Natural killer cell treated with Interleukin-12 subunit alpha and Interleukin-12 subunit beta and Interleukin-15 and Interleukin-18, amount 100 ng/mL, for 72 hours (primary cell): ENCODE data around the gene SORCS2. TPM values are rescaled to one million over a fixed set of nuclear protein-coding genes. Genes with fewer than 3 reads are reported as not detected.

ENCODE experiments used
- ATAC-seq, 2 donors: fragments of 150-1000 bp; cut with Tn5 transposase in 1 of 2; sonication (Bioruptor Pico), chemical (Tn5 transposase) in 1 of 2; 2 replicates each; pipeline ENCODE4 v1.10.0; 2021
- DNase-seq: peaks from one replicate; pipeline ENCODE4 v3.0.0; 2022; ENCODE audit warnings: low spot score
- H3K27ac Mint-ChIP-seq, 2 donors: 1 replicate in 1 of 2; 2 replicates in 1 of 2; pipeline ENCODE4 v1.8.0; 2022; ENCODE audit warnings: mixed read lengths in 2 of 2, mild to moderate bottlenecking in 1 of 2, moderate library complexity in 1 of 2
- H3K27me3 Mint-ChIP-seq, 2 donors: 1 replicate in 1 of 2; 2 replicates in 1 of 2; pipeline ENCODE4 v1.8.0; 2022; ENCODE audit warnings: mixed read lengths in 2 of 2
- H3K36me3 Mint-ChIP-seq: one replicate; pipeline ENCODE4 v1.8.0; 2022; ENCODE audit warnings: mixed read lengths
- H3K4me1 Mint-ChIP-seq, 2 donors: 1 replicate in 1 of 2; 2 replicates in 1 of 2; pipeline ENCODE4 v1.8.0; 2022; ENCODE audit warnings: low read depth in 2 of 2, mixed read lengths in 2 of 2, mild to moderate bottlenecking in 1 of 2
- H3K4me3 Mint-ChIP-seq: one replicate; pipeline ENCODE4 v1.8.0; 2022; ENCODE audit warnings: mixed read lengths
- H3K9me3 Mint-ChIP-seq: 2 replicates; pipeline ENCODE4 v1.8.0; 2022; ENCODE audit warnings: mixed read lengths
- total RNA-seq, 2 donors: library from RNA; stranded (reverse); gene quantifications; one replicate each; pipeline ENCODE4 v1.2.3, GENCODE V29; 2022

The SORCS2 gene
- total RNA-seq, 2 donors from 2014 or later = 0.17 to 0.21 TPM

DNA sequence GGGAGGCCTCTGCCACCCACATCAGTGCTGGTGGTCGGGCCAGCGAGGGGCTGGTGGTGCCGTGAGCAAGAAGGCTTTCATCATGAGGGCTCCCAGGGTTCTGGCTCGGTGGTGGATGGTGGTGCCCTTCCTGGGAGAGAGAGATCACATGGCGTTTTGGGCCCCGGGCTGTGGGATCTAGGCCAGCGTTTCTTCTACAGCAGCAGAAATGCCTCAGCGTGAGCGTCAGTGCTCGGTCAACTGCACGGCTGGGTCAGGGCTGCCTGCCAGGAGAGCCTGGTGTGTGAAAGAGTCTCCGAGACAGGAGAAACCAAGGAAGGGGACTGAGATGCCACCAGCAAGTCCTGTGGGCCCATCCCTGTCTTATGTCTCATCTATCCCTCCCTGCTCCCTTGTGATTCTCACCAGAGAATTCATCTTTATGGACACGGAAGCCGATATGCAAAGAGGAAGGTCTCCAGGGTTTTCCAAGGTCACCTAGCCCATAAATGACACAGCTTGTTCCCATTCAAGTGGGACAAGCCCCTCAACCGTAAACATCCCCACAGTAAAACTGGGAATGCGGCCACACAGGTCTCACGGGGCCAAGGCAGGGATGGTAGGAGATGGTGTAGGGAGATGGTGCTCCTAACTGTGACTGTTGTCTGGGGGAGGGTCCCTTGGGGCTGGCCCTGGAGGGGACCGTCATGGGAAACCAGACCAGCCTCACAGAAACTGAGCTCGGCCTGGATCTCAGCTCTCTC is 99.2 kb downstream of the SORCS2 start:
- Mint-ChIP-seq H3K4me1 (no peaks in the 10 kb centered on the region), H3K27me3 (peaks cover under 1 to 2% of the 10 kb centered on the region in 2 donors), H3K9me3 (no peaks in the 10 kb centered on the region), H3K36me3 (no peaks in the 10 kb centered on the region), H3K27ac (no peak overlapping the region), H3K4me3 (no peak overlapping the region)
- DNase-seq (no peak), ATAC-seq (no peak)

- Mint-ChIP-seq H3K27ac (no peak overlapping the region), H3K9me3 (no peaks in the 10 kb centered on the region), H3K36me3 (no peaks in the 10 kb centered on the region), H3K27me3 (peaks cover 0 to 5% of the 10 kb centered on the region in 2 donors), H3K4me3 (no peak overlapping the region), H3K4me1 (no peaks in the 10 kb centered on the region)
- DNase-seq = no peak
- ATAC-seq = no peak
These were observed 101.4 kb downstream of the SORCS2 start for GRCh38 chr4:7293703-7294102.

DNA sequence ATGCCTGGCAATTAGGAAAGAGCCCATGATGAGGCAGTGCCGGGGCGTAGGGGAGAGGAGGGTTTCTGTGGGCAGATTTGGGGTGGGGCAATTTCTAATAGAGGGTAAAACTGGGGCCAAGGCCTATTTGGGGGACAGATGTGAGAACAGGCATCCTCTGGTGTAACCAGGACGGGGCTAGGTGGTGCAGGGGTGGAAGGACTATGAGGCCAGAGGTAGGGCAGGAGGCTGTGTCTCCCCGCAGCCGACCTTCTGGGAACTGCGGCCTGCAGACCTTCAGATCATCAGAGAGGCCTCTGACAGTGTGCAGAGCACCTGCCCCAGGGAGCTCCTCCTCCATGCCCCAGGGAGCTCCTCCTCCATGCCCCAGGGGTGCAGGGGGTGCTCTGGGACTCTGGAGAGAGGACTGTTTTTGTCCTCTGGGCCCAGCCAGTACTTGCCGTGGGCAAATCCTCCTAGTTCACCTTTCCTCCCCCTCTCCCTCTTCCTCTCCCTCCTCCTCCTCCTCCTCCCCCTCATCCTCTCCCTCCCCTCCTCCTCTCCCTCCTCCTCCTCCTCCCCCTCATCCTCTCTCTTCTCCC is 101.9 kb downstream of the SORCS2 start:
- DNase-seq (no peak), ATAC-seq (no peak)
- Mint-ChIP-seq H3K9me3 (no peaks in the 10 kb centered on the region), H3K4me1 (no peaks in the 10 kb centered on the region), H3K36me3 (no peaks in the 10 kb centered on the region), H3K4me3 (no peak overlapping the region), H3K27me3 (peaks cover 0 to 4% of the 10 kb centered on the region in 2 donors), H3K27ac (no peak overlapping the region)

GRCh38 chr4:7295197-7295910 is 103.0 kb downstream of the SORCS2 start:
- H3K9me3 Mint-ChIP-seq = no peaks in the 10 kb centered on the region
- ATAC-seq (no peak), DNase-seq (no peak)
- H3K27ac Mint-ChIP-seq = no peak overlapping the region
- H3K27me3 Mint-ChIP-seq = peaks cover 0 to 11% of the 10 kb centered on the region in 2 donors
- H3K4me3 Mint-ChIP-seq = no peak overlapping the region
- no peaks in the 10 kb centered on the region for H3K36me3 Mint-ChIP-seq
- no peaks in the 10 kb centered on the region for H3K4me1 Mint-ChIP-seq

DNA sequence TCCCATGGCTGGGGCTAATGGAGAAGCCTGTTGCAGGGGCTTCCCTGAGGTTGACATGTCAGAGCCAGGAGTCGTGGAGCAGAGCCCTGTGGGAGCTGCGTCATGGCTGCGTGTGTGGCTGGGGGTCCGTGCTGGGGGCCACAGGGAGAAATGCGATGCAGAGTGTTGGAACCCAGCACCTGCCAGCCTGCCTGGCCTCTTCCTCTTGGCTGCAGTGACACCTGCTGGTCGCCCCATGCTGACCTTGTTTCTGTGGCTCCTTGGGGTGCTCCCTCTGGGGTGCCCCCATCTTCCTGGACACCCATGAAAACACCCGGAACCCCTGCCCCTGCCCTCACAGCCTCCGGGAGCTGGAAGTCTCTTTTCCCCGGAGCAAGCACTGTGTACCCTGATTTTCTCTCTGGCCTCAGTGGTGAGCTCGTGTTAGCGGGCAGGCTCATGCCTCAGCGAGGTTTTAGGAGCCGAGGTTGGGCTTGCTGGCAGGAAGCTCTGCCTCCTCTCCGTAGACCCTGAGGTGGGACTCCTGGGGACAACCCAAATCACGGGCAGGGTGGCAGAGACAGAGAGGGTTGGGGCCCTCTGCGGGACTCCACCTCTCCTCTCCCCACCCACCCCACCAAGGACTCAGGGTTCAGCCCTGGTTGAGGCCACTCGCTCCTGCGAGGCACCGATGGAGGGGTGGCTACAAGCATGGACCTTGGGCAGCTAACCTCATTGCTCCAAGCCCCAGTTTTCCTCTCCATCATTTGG is 103.7 kb downstream of the SORCS2 start:
- no peak overlapping the region for H3K4me3 Mint-ChIP-seq
- no peaks in the 10 kb centered on the region for H3K9me3 Mint-ChIP-seq
- no peak for DNase-seq
- H3K27ac Mint-ChIP-seq = no peak overlapping the region
- no peak for ATAC-seq
- peaks cover 0 to 11% of the 10 kb centered on the region in 2 donors for H3K27me3 Mint-ChIP-seq
- H3K4me1 Mint-ChIP-seq = no peaks in the 10 kb centered on the region
- no peaks in the 10 kb centered on the region for H3K36me3 Mint-ChIP-seq

DNA sequence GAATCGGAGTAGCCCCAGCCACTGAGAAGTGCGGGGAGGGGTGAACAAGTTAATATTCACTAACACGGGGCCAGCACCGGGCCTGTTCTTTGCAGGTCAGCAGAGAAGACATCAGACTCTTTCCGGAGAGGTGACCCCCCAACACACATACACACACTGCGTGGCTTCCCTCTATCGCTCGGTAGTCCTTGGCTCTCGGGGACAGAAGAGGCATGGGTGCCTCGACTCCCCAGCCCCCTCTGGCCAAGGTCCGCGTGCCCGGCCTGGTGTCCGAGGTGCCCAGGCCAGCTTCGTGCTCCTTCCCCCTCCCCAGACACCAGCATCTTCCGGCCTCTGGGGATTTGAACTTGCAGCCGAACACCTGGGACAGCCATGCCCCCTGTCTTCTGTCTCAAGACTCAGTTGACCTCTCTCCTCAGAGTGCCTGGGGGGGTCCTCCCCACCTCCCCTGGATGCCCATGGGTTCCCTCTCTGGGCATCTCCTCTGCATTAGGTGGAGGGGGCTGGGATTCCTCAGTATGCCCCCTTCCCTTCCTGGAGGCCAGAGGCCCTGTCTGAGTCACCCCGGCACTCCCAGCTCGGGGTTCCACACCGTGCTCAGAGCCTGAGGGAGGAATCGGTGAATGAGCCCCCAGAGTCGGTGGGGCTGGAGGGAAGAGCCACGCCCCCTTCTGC is 104.5 kb downstream of the SORCS2 start:
- H3K4me3 Mint-ChIP-seq = no peak overlapping the region

GRCh38 chr4:7297374-7297773 is 105.0 kb downstream of the SORCS2 start:
- Mint-ChIP-seq H3K4me1 (no peaks in the 10 kb centered on the region), H3K27ac (no peak overlapping the region), H3K36me3 (no peaks in the 10 kb centered on the region), H3K27me3 (peaks cover 0 to 18% of the 10 kb centered on the region in 2 donors), H3K4me3 (no peak overlapping the region), H3K9me3 (no peaks in the 10 kb centered on the region)
- ATAC-seq = no peak
- no peak for DNase-seq

More for the DNA sequence above, 104.5 kb downstream of the SORCS2 start:
- Mint-ChIP-seq H3K4me1 (no peaks in the 10 kb centered on the region), H3K36me3 (no peaks in the 10 kb centered on the region), H3K27me3 (peaks cover 0 to 13% of the 10 kb centered on the region in 2 donors), H3K27ac (no peak overlapping the region), H3K9me3 (no peaks in the 10 kb centered on the region)
- no peak for ATAC-seq
- no peak for DNase-seq

- H3K36me3 Mint-ChIP-seq = no peaks in the 10 kb centered on the region
- ATAC-seq = no peak
- H3K4me1 Mint-ChIP-seq = no peaks in the 10 kb centered on the region
These were observed 105.5 kb downstream of the SORCS2 start for GRCh38 chr4:7297881-7298280.

GRCh38 chr4:7298619-7299009 is 106.3 kb downstream of the SORCS2 start:
- H3K27me3 Mint-ChIP-seq = peaks cover 0 to 24% of the 10 kb centered on the region in 2 donors
- DNase-seq = no peak
- no peak overlapping the region for H3K27ac Mint-ChIP-seq
- no peak overlapping the region for H3K4me3 Mint-ChIP-seq
- no peak for ATAC-seq
- no peaks in the 10 kb centered on the region for H3K36me3 Mint-ChIP-seq
- H3K4me1 Mint-ChIP-seq = no peaks in the 10 kb centered on the region
- H3K9me3 Mint-ChIP-seq = no peaks in the 10 kb centered on the region

More at GRCh38 chr4:7297881-7298280, 105.5 kb downstream of the SORCS2 start:
- DNase-seq = no peak
- H3K9me3 Mint-ChIP-seq = no peaks in the 10 kb centered on the region
- H3K4me3 Mint-ChIP-seq = no peak overlapping the region
- H3K27me3 Mint-ChIP-seq = peaks cover 0 to 20% of the 10 kb centered on the region in 2 donors
- H3K27ac Mint-ChIP-seq = no peak overlapping the region

GRCh38 chr4:7299010-7299907 is 106.9 kb downstream of the SORCS2 start:
- Mint-ChIP-seq H3K4me3 (no peak overlapping the region), H3K4me1 (no peaks in the 10 kb centered on the region), H3K9me3 (no peaks in the 10 kb centered on the region), H3K36me3 (no peaks in the 10 kb centered on the region), H3K27ac (no peak overlapping the region), H3K27me3 (peaks cover 0 to 26% of the 10 kb centered on the region in 2 donors)
- ATAC-seq (no peak), DNase-seq (no peak)

GRCh38 chr4:7299908-7300710 is 107.8 kb downstream of the SORCS2 start:
- H3K4me3 Mint-ChIP-seq = no peak overlapping the region
- no peak for ATAC-seq
- H3K9me3 Mint-ChIP-seq = no peaks in the 10 kb centered on the region
- no peaks in the 10 kb centered on the region for H3K4me1 Mint-ChIP-seq
- DNase-seq = no peak
- H3K36me3 Mint-ChIP-seq = no peaks in the 10 kb centered on the region
- H3K27me3 Mint-ChIP-seq = peaks cover 0 to 27% of the 10 kb centered on the region in 2 donors
- H3K27ac Mint-ChIP-seq = no peak overlapping the region

DNA sequence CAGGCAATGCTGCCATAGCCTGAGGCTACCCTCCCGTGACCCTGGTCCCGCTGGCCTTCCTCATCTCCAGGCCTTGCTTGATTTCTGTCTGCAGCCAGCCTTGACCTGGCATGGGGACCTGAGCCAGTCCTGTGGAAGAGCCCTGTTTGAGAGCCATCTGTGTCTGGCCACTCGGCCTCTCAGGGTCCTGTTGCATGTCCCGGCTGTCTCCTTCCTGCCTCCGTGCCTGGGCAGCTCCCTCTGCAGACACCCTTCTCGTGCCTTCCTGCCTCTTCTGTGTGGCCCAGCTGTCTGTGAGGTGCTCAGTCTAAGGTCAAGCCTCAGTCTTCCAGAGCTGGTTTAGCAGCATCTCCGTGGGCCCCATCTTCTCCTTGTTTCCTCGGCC is 108.4 kb downstream of the SORCS2 start:
- Mint-ChIP-seq H3K27ac (no peak overlapping the region), H3K27me3 (peaks cover 0 to 27% of the 10 kb centered on the region in 2 donors), H3K9me3 (no peaks in the 10 kb centered on the region), H3K4me1 (no peaks in the 10 kb centered on the region), H3K4me3 (no peak overlapping the region), H3K36me3 (no peaks in the 10 kb centered on the region)
- ATAC-seq (peak in 1 of 2 donors; percentile 9), DNase-seq (no peak)
